HepG2 (cell line): ENCODE data around the gene ARFIP2. TPM values are rescaled to one million over a fixed set of nuclear protein-coding genes. Genes with fewer than 3 reads are reported as not detected.

ENCODE experiments used
- FOXO1 ChIP-seq: sonication (generic); formaldehyde crosslinking; IDR thresholded peaks from 2 replicates; pipeline ENCODE4 v1.4.0; 2020; ENCODE audit warnings: missing genetic modification reagents
- GATA4 ChIP-seq: sonication (generic); IDR thresholded peaks from 2 replicates; pipeline ENCODE4 v1.6.1; 2016; ENCODE audit warnings: antibody characterized with exemption, low read depth, borderline replicate concordance
- JARID2 ChIP-seq: sonication (generic); formaldehyde crosslinking; IDR thresholded peaks from 2 replicates; pipeline ENCODE4 v1.8.1; 2023; ENCODE audit warnings: missing genetic modification reagents, inconsistent platforms; ENCODE audit not compliant: insufficient replicate concordance
- KDM5A ChIP-seq: fragments of 200-600 bp; sonication (generic); IDR thresholded peaks from 2 replicates; pipeline ENCODE4 v1.7.0; 2018; ENCODE audit warnings: antibody characterized with exemption, mild to moderate bottlenecking, low read length, borderline replicate concordance
- MLXIP ChIP-seq: sonication (generic); formaldehyde crosslinking; IDR thresholded peaks from 2 replicates; pipeline ENCODE4 v1.9.0; 2021; ENCODE audit warnings: missing genetic modification reagents, borderline replicate concordance
- NFKBIZ ChIP-seq: IDR thresholded peaks from 2 replicates; pipeline ENCODE4 v1.6.1; 2018; ENCODE audit warnings: missing genetic modification reagents, missing compliant biosample characterization
- NKX3-1 ChIP-seq: sonication (generic); formaldehyde crosslinking; IDR thresholded peaks from 2 replicates; pipeline ENCODE4 v1.5.0; 2020; ENCODE audit warnings: missing genetic modification reagents
- NR2F6 ChIP-seq, 2 experiments: IDR thresholded peaks; 2 replicates each; pipeline ENCODE4 v1.6.1; 2016; ENCODE audit warnings: antibody characterized with exemption in 1 of 2, mild to moderate bottlenecking in 1 of 2
- PRDM15 ChIP-seq: sonication (generic); formaldehyde crosslinking; IDR thresholded peaks from 2 replicates; pipeline ENCODE4 v1.4.0; 2020; ENCODE audit warnings: missing genetic modification reagents
- U2AF2 ChIP-seq: fragments of 200-400 bp; formaldehyde crosslinking; IDR thresholded peaks from 2 replicates; pipeline ENCODE4 v1.6.1; 2017; ENCODE audit warnings: low read depth, mild to moderate bottlenecking, low read length
- ZBTB21 ChIP-seq: sonication (generic); formaldehyde crosslinking; IDR thresholded peaks from 2 replicates; pipeline ENCODE4 v1.4.0; 2020; ENCODE audit warnings: missing genetic modification reagents
- ZNF180 ChIP-seq: sonication (generic); formaldehyde crosslinking; IDR thresholded peaks from 2 replicates; pipeline ENCODE4 v1.4.0; 2020; ENCODE audit warnings: low read depth, missing genetic modification reagents, borderline replicate concordance
- ZNF20 ChIP-seq: sonication (generic); formaldehyde crosslinking; IDR thresholded peaks from 2 replicates; pipeline ENCODE4 v1.4.0; 2020; ENCODE audit warnings: mild to moderate bottlenecking, moderate library complexity, missing genetic modification reagents
- ZNF282 ChIP-seq: fragments of 450-650 bp; IDR thresholded peaks from 2 replicates; pipeline ENCODE4 v1.6.1; 2018; ENCODE audit not compliant: partially characterized antibody
- ZNF460 ChIP-seq: sonication (generic); formaldehyde crosslinking; IDR thresholded peaks from 2 replicates; pipeline ENCODE4 v1.5.1; 2020; ENCODE audit warnings: missing genetic modification reagents, mild to moderate bottlenecking, borderline replicate concordance
- ZNF513 ChIP-seq: sonication (generic); formaldehyde crosslinking; conservative IDR thresholded peaks from 2 replicates; pipeline ENCODE4 v1.5.0; 2020; ENCODE audit warnings: missing genetic modification reagents
- ZNF704 ChIP-seq: sonication (generic); formaldehyde crosslinking; IDR thresholded peaks from 2 replicates; pipeline ENCODE4 v1.8.1; 2023; ENCODE audit warnings: mild to moderate bottlenecking, inconsistent platforms, moderate library complexity, missing genetic modification reagents, borderline replicate concordance
- ZSCAN25 ChIP-seq: sonication (generic); formaldehyde crosslinking; IDR thresholded peaks from 2 replicates; pipeline ENCODE4 v1.8.0; 2022; ENCODE audit warnings: mild to moderate bottlenecking, missing genetic modification reagents
- polyA plus RNA-seq, 8 experiments: library from polyadenylated mRNA; depleted of rRNA in 3 of 8; stranded (reverse) in 7 of 8; unstranded in 1 of 8; fragments of >200 nt; fragmentation: Illumina TruSeq in 4 of 8; extraction: Trizol in 4 of 8; gene quantifications; 2 replicates each; pipeline versions ENCODE4 v1.2.1 to v1.2.3, GENCODE V29; 2011 to 2016; ENCODE audit warnings: low read depth in 4 of 8, missing spikeins in 1 of 8, mixed read lengths in 1 of 8; ENCODE audit not compliant: insufficient read depth in 1 of 8
- total RNA-seq, 5 experiments: library from RNA; depleted of rRNA; stranded (reverse); fragments of >200 nt; fragmentation: Illumina TruSeq; extraction: Trizol; gene quantifications; 2 replicates each; pipeline ENCODE4 v1.2.3, GENCODE V29; 2016; ENCODE audit warnings: low read depth in 1 of 5

Gene ARFIP2
- total and polyA plus RNA-seq, 2 of the 13 experiments (the other 11 are each of a cell fraction or from before 2014, with no cell fraction given), result 56.6 to 60.2 TPM

- TF ChIP-seq ZNF460 (CRISPR knock-in tag), result no peak
- peak; percentile 92 for TF ChIP-seq ZBTB21 (CRISPR knock-in tag)
- TF ChIP-seq GATA4, result 0 out of 2 replicates have a peak, but pooled peaks have one; percentile 24
- TF ChIP-seq ZNF20, result no peak
- TF ChIP-seq NR2F6 (IDR thresholded peaks at IDR 0.05), result no peak
- TF ChIP-seq NR2F6 (CRISPR knock-in tag; IDR thresholded peaks at IDR 0.05), result peak; percentile 33; the same call in 1 of the 2 replicates
- TF ChIP-seq NKX3-1 (CRISPR knock-in tag), result no peak
- peak; percentile 29; the same call in 1 of the 2 replicates for TF ChIP-seq ZSCAN25 (CRISPR knock-in tag)
- TF ChIP-seq ZNF704, result no peak; the same call in 1 of the 2 replicates
- TF ChIP-seq ZNF180, result no peak
- peak; percentile 82 for TF ChIP-seq KDM5A
- no peak for TF ChIP-seq JARID2
- no peak for TF ChIP-seq ZNF282
- TF ChIP-seq NFKBIZ (CRISPR knock-in tag), result 0 out of 2 replicates have a peak, but pooled peaks have one; percentile 45
- no peak for TF ChIP-seq U2AF2
- TF ChIP-seq ZNF513 (CRISPR knock-in tag), result no peak
- TF ChIP-seq FOXO1 (CRISPR knock-in tag), result peak; percentile 69
- TF ChIP-seq MLXIP (CRISPR knock-in tag), result peak; percentile 44; the same call in 1 of the 2 replicates
- no peak; the same call in 1 of the 2 replicates for TF ChIP-seq PRDM15
Measured at GRCh38 chr11:6481012-6481923, at the start of gene ARFIP2, which contains the start of gene TIMM10B (continued).
